ENCODE data around the gene FAM120AOS.

GRCh38 chr9:93422977-93423616, 30.3 kb downstream of the FAM120AOS start:
- no peak for TF ChIP-seq EZH2phosphoT487 (IDR thresholded peaks at IDR 0.05; ENCODE audit: insufficient read depth, low read depth)
- TF ChIP-seq EZH2 (IDR thresholded peaks at IDR 0.05; ENCODE audit: insufficient read depth, poor library complexity, severe bottlenecking), result no peak
